Activated T-cell treated with anti-CD3 and anti-CD28 coated beads, Interleukin-2, amount 50 U/mL, for 72 hours (primary cell): ENCODE results near the gene MMRN2. TPM values are rescaled to one million over a fixed set of nuclear protein-coding genes. Genes with fewer than 3 reads are reported as not detected.
"Not testable (repeated sequence)": the region's sequence is repeated elsewhere in the genome, so short reads cannot be mapped to it uniquely, and the experiment has no call there.

Experiments used
- ATAC-seq, 2 donors: fragments of 150-1000 bp; cut with Tn5 transposase; replicated peaks in 1 of 2; 2 replicates each; pipeline ENCODE4 v1.10.0; 2021; ENCODE audit warnings: moderate library complexity in 2 of 2, mild to moderate bottlenecking in 1 of 2
- DNase-seq, 2 donors: peaks; one replicate each; pipeline ENCODE4 v3.0.0; 2021 to 2022; ENCODE audit warnings: mixed read lengths in 1 of 2
- H3K27ac Mint-ChIP-seq: one replicate; pipeline ENCODE4 v1.8.0; 2022; ENCODE audit warnings: mild to moderate bottlenecking, moderate library complexity, mixed read lengths
- H3K27me3 Mint-ChIP-seq: one replicate; pipeline ENCODE4 v1.8.0; 2022; ENCODE audit warnings: low read depth, mixed read lengths
- H3K36me3 Mint-ChIP-seq, 2 donors: one replicate each; pipeline ENCODE4 v1.8.0; 2022; ENCODE audit warnings: mixed read lengths in 2 of 2, mild to moderate bottlenecking in 1 of 2; ENCODE audit not compliant: insufficient read depth in 2 of 2
- H3K4me1 Mint-ChIP-seq: one replicate; pipeline ENCODE4 v1.8.0; 2022; ENCODE audit warnings: low read depth, mixed read lengths
- H3K4me3 Mint-ChIP-seq, 2 donors: one replicate each; pipeline ENCODE4 v1.8.0; 2022; ENCODE audit warnings: mild to moderate bottlenecking in 2 of 2, mixed read lengths in 2 of 2, moderate library complexity in 2 of 2
- H3K9me3 Mint-ChIP-seq, 2 donors: one replicate each; pipeline ENCODE4 v1.8.0; 2022; ENCODE audit warnings: mixed read lengths in 2 of 2
- total RNA-seq, 2 donors: library from RNA; stranded (reverse); gene quantifications; one replicate each; pipeline ENCODE4 v1.2.3, GENCODE V29; 2022

MMRN2 gene
- total RNA-seq, 2 donors from 2014 or later = 0.05 TPM; not detected in 1

DNA sequence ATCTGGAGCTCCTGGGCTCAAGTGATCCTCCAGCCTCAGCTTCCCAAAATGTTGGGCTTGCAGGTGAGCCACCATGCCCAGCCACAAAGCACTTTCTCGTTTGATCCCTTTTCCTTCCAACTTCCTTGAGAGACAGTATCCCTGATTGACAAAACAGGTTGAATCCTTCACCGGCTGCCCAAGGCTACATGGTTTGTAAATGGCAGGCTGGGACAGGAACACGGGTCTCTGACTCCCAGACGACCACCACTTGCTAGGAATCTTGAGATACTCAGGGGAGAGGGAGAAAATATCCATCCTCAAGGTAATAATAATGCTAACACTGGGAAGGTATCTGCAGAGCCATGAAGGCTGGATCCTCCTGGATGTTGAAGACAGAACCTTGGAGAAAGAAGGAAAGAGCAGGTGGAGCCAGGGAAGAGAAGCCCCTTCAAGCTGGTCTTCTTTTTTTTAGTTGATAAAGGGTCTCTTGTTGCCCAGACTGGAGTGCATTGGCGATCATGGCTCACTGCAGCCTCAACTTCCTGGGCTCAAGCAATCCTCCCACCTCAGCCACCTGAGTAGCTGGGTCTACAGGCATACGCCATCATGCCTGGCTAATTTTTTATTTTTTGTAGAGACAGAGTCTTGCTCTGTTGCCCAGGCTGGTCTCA lies 19.8 kb downstream of the MMRN2 start:
- Mint-ChIP-seq H3K4me3 (no peak overlapping the region), H3K36me3 (no peaks in the 10 kb centered on the region), H3K9me3 (no peaks in the 10 kb centered on the region), H3K27me3 (no peaks in the 10 kb centered on the region), H3K27ac (no peak overlapping the region), H3K4me1 (no peaks in the 10 kb centered on the region)
- ATAC-seq (no peak), DNase-seq (no peak)

DNA sequence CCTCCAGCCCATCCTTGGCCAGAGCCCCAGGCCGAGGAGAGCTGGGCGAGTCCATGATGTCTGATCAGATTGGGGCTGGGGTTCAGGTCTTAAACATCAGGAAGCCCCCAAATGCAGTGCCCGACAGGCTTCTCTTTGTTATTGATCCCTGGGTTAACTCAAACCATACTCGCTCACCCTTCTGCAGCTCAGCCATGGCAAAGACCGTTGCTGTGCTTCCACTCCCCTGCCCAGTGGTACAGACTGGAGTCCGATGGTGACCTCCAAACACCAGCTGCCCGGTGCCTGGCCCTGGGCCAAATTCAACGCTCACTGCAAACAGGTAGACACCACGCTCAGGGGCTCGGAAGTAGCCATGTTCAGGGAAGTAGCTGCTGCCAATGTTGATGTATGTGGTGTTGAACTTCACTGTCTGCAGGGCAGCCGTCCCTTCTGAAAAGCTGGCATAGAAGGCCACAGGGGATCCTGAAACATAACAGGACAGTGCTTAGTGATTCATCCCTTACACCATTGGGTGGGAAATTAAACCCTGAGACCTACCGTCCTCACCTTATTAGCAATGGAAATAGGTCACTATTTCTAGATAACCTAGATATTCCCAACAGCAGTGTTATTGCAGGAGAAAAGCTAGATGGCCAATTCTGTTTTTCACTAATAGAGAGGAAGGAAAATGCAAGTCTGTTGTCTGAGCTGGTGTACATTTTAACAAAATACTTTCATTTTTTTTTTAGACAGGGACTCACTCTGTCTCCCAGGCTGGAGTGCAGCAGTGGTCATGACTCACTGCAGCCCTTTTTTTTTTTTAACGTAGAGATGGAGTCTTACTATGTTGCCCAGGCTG lies 20.5 kb downstream of the MMRN2 start:
- ATAC-seq (no peak), DNase-seq (no peak)
- H3K4me1 Mint-ChIP-seq = no peaks in the 10 kb centered on the region
- no peaks in the 10 kb centered on the region for H3K27me3 Mint-ChIP-seq
- no peak overlapping the region for H3K4me3 Mint-ChIP-seq
- no peak overlapping the region for H3K27ac Mint-ChIP-seq
- H3K9me3 Mint-ChIP-seq = no peaks in the 10 kb centered on the region
- no peaks in the 10 kb centered on the region for H3K36me3 Mint-ChIP-seq

DNA sequence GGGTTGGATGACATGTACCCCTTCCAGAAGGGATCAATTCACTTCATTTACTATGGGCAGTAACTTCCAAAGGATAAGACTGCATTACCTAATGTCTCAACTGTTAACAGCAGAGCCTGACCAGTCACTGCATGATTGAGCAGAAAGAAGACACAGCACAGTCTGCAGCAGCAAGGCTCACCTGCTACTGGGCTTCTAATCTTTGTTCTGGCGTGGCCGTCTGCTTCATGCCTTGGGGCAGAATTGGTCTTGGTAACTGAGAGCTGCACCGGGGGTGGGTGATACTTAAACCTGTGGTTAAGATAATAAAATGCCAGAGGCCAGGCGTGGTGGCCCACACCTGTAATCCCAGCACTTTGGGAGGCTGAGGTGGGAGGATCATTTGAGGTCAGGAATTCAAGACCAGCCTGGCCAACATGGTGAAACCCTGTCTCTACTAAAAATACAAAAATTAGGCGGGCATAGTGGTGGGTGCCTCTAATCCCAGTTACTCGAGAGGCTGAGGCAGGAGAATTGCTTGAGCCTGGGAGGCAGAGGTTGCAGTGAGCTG lies 23.2 kb downstream of the MMRN2 start:
- DNase-seq, ATAC-seq, H3K27ac Mint-ChIP-seq, H3K27me3 Mint-ChIP-seq, H3K9me3 Mint-ChIP-seq, H3K36me3 Mint-ChIP-seq, H3K4me3 Mint-ChIP-seq, H3K4me1 Mint-ChIP-seq: not testable (repeated sequence)

DNA sequence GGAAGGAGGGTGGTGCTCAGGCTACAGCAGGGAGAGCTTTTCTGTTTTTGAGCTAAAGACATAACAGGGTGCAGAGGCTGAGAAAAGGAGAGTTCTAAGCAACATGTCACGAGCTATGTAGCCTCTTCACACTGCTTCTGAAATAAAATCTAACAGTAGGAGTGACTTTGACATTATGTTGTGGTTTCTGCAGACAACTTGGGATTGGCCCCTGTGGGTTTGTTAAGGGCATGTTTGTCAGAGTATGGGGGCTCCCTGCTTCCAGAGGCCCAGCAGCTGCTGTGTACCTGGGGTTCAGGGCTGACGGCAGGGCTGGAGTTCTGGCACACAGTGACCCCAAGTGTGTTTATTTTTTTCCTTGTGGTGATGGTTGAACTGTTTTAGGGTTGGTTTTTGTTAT lies 24.7 kb downstream of the MMRN2 start:
- no peaks in the 10 kb centered on the region for H3K4me1 Mint-ChIP-seq
- no peaks in the 10 kb centered on the region for H3K36me3 Mint-ChIP-seq
- no peak overlapping the region for H3K27ac Mint-ChIP-seq

DNA sequence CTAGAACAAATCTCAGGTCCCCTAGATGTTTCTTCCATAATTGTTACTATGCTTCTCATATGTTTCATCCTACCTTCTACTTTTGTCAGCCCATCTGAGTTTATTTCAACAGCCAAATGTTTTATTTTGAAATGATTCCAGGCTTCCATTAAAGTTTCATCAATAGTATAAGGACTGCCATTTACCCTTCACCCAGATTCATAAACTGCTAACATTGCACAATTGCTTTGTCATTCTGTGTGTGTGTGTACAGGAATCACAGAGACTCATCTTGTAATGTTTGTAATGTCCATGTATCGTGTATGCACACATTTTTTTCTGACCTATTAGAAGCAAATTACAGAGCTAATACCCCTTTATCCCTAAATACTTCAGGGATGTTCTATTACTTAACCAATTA lies 25.5 kb downstream of the MMRN2 start:
- H3K4me1 Mint-ChIP-seq = no peaks in the 10 kb centered on the region
- no peaks in the 10 kb centered on the region for H3K9me3 Mint-ChIP-seq
- H3K36me3 Mint-ChIP-seq = no peaks in the 10 kb centered on the region
- no peak overlapping the region for H3K27ac Mint-ChIP-seq
- no peaks in the 10 kb centered on the region for H3K27me3 Mint-ChIP-seq
- ATAC-seq (no peak), DNase-seq (no peak)
- H3K4me3 Mint-ChIP-seq = no peak overlapping the region

More for the DNA sequence above, 24.7 kb downstream of the MMRN2 start:
- Mint-ChIP-seq H3K27me3 (no peaks in the 10 kb centered on the region), H3K9me3 (no peaks in the 10 kb centered on the region), H3K4me3 (no peak overlapping the region)
- no peak for ATAC-seq
- DNase-seq = no peak

DNA sequence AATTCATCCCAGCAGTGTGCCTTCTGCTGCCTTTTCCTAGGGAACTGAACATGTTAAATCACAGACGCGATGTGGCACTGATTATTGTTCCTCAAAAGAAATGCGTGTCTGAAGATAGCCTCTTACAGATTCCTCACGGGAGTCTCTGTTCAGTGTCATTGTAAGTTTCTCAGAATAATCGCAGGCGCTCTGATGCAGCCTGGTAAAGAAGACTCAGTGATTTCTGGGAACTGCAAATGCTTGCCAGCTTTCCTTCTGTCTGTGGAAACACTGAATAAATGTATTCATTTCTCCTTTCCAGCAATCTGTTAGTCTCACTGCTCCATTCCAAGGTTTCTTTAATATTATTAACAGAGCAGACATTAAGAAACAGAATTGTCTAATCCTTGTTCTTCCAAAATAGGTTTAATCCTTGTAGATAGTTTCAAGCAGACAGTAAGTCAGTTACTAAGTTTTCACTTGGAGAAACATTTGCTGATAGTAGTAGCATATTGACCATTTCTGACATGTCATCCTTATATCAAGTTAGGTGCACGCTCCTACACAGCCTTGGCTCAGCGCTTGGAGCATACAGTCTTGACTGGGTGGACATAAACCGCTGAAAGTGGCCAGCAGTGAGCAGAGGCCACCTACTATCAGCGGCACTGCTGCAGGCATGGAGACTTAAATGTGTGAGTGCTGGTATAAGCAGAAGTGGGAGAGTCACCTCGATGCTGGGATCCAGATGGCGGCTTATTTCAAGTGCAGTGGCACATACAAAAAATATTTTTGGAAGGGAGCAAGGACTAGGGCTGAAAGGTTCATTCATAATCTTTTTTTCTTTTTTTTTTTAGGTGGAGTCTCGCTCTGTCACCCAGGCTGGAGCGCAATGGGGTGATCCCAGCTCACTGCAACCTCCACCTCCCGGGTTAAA lies 27.7 kb downstream of the MMRN2 start:
- H3K27me3 Mint-ChIP-seq = no peaks in the 10 kb centered on the region
- ATAC-seq (no peak), DNase-seq (no peak)
- no peaks in the 10 kb centered on the region for H3K9me3 Mint-ChIP-seq
- H3K4me1 Mint-ChIP-seq = no peaks in the 10 kb centered on the region
- H3K36me3 Mint-ChIP-seq = no peaks in the 10 kb centered on the region
- no peak overlapping the region for H3K4me3 Mint-ChIP-seq
- H3K27ac Mint-ChIP-seq = no peak overlapping the region

DNA sequence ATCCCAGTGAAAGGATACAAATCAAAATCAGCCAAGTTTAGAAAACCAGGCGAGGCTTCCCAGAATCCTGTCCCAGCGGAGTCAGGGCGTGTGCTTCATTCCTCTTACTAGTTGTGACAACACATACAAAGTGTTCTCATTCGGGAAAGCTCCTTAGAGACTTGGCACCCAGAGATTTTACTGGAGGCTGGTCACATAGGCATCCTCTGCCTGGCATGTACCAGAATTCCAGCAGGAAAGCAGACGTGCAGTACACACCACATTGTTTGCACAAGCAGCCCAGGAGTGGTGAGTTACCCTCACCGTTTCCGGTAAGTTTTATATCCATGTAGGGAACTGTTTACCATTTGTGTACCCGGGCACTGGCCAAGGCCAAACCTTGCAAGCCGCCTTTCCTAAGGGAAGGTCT lies 34.9 kb downstream of the MMRN2 start:
- Mint-ChIP-seq H3K27ac (no peak overlapping the region), H3K27me3 (no peaks in the 10 kb centered on the region), H3K4me3 (no peak overlapping the region), H3K36me3 (peaks cover 2 to 5% of the 10 kb centered on the region in 2 donors), H3K9me3 (no peaks in the 10 kb centered on the region), H3K4me1 (no peaks in the 10 kb centered on the region)
- ATAC-seq (no peak), DNase-seq (no peak)

DNA sequence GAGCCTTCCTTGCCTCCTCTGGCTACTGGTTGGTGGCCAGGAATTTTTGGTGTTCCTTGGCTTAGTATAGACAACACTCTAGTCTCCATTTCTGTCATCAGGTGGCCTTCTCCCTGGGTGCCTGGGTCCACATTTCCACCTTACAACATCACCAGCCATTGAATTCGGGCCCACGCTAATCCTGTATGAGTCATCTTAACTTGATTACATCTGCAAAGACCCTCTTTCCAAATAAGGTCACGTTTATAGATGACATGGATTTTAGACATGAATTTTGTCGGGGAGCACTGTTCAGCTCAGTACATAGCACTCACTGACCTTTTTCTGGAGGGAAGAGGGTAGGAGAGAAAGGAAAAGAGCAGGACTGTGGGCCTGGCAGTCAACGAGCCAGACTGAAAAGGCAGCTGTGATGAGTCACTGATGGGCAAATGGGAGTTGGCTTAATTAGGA lies 39.4 kb downstream of the MMRN2 start:
- DNase-seq (no peak), ATAC-seq (no peak)
- no peaks in the 10 kb centered on the region for H3K9me3 Mint-ChIP-seq
- peaks cover 2% of the 10 kb centered on the region in 2 donors for H3K36me3 Mint-ChIP-seq
- no peaks in the 10 kb centered on the region for H3K4me1 Mint-ChIP-seq
- no peak overlapping the region for H3K27ac Mint-ChIP-seq
- H3K27me3 Mint-ChIP-seq = no peaks in the 10 kb centered on the region
- no peak overlapping the region for H3K4me3 Mint-ChIP-seq

DNA sequence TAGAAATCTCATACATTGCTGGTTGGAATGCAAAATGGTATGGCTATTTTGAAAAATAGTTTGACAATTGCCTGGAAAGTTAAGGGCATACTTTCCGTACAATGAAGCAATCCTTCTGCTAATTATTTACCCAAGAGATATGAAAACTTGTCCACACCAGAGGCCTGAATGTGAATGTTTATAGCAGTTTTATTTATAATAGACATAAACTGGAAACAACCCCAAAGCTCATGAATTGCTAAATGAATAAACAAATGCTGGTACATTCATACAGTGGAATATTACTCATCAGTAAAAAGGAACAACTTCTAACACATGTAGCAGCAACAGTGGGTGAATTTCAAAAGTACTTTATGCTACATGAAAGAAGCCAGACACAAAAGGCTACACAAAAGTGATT lies 42.7 kb downstream of the MMRN2 start:
- Mint-ChIP-seq H3K4me1 (no peaks in the 10 kb centered on the region), H3K27me3 (no peaks in the 10 kb centered on the region), H3K9me3 (no peaks in the 10 kb centered on the region), H3K4me3 (no peak overlapping the region), H3K36me3 (peaks cover 2% of the 10 kb centered on the region in 2 donors), H3K27ac (no peak overlapping the region)
- ATAC-seq = no peak
- DNase-seq = no peak

DNA sequence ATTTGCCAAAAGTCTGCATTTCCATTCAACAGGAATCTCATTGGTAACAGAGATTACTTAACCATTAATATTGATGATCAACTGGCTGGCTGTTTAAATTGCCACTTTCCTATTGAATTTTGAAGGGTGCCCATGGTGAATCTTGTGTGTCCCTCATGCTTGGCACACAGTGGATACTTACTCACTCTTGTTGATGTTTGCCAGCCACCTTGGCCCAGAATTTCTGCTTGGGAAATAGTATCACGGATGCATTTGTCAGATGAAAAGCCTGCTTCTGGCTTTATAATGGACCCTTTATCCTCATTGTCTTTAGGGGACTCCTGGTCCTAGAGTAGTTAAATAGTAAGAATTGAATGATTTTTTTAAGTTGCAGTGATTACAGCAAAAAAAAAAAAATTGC lies 52.0 kb downstream of the MMRN2 start:
- peaks cover 0 to 2% of the 10 kb centered on the region in 2 donors for H3K9me3 Mint-ChIP-seq
- H3K4me3 Mint-ChIP-seq = no peak overlapping the region
- H3K27me3 Mint-ChIP-seq = no peaks in the 10 kb centered on the region
- ATAC-seq (no peak), DNase-seq (no peak)
- peaks cover 6 to 8% of the 10 kb centered on the region in 2 donors for H3K36me3 Mint-ChIP-seq
- H3K4me1 Mint-ChIP-seq = no peaks in the 10 kb centered on the region
- no peak overlapping the region for H3K27ac Mint-ChIP-seq

DNA sequence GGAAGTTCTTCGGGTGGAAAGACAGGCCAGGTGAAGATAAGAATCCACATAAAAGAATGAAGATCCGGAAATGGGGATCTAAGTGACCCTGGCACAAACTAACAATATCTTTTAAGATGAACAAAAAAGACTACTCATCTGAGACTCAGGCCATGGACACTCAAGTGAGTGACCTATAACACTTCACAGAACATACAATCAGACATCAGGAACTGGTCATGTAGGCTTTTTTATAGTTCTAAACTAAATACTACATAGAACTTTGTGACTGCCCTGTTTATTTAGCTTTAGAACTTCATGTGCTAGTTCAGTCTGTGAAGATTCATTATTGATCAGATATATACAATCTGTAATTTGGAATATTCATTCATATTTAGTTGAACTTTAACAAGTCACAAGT lies 52.8 kb downstream of the MMRN2 start:
- DNase-seq (no peak), ATAC-seq (no peak)
- no peak overlapping the region for H3K4me3 Mint-ChIP-seq
- no peak overlapping the region for H3K27ac Mint-ChIP-seq
- H3K27me3 Mint-ChIP-seq = no peaks in the 10 kb centered on the region
- H3K36me3 Mint-ChIP-seq = peaks cover 6 to 8% of the 10 kb centered on the region in 2 donors
- H3K4me1 Mint-ChIP-seq = no peaks in the 10 kb centered on the region
- peaks cover 0 to 2% of the 10 kb centered on the region in 2 donors for H3K9me3 Mint-ChIP-seq

DNA sequence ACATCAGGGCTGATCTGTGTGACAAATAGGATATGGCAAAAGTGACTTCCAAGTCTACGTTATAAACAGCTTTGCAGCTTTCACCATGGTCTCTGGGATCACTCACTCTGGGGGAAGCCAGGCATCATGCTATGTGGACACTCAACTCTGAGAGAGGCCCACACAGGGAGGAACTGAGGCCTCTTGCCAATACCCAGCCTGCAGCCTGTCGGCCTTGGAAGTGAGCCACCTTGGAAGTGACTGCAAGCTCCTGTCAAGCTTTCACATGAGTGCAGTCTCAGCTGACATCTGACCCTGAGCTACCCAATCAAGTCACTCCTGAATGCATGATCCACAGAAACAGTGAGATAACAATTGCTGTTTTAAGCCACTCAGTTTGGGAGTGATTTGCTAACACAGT lies 56.5 kb downstream of the MMRN2 start:
- Mint-ChIP-seq H3K36me3 (peaks cover 0 to 4% of the 10 kb centered on the region in 2 donors), H3K4me1 (no peaks in the 10 kb centered on the region), H3K27me3 (no peaks in the 10 kb centered on the region), H3K4me3 (no peak overlapping the region), H3K27ac (no peak overlapping the region), H3K9me3 (no peaks in the 10 kb centered on the region)
- no peak for DNase-seq
- no peak for ATAC-seq
